Neural cell (in vitro differentiated cells): Measurements from ENCODE around the gene SLC44A1. TPM values are rescaled to one million over a fixed set of nuclear protein-coding genes. Genes with fewer than 3 reads are reported as not detected.

ENCODE experiments used
- H2AFZ ChIP-seq: fragments of 200-600, 300-800 bp; sonication (generic), shearing (Covaris generic); 2 replicates; pipeline ENCODE4 v1.6.0; 2014; ENCODE audit warnings: low read depth, mild to moderate bottlenecking, antibody characterized with exemption, low read length, moderate library complexity
- H3F3A ChIP-seq: fragments of 200-600 bp; shearing (Covaris generic); 2 replicates; pipeline ENCODE4 v1.6.1; 2016; ENCODE audit warnings: mild to moderate bottlenecking, moderate library complexity, mixed read lengths, antibody characterized with exemption, low read length; ENCODE audit not compliant: insufficient read depth, poor library complexity, severe bottlenecking
- H3K27ac ChIP-seq: fragments of 200-600, 300-800 bp; sonication (generic), shearing (Covaris generic); 2 replicates; pipeline ENCODE4 v1.5.1; 2014; ENCODE audit warnings: mild to moderate bottlenecking, low read length, moderate library complexity
- H3K27me3 ChIP-seq: fragments of 300-800, 200-600 bp; sonication (generic), shearing (Covaris generic); 2 replicates; pipeline ENCODE4 v1.6.0; 2014; ENCODE audit warnings: mild to moderate bottlenecking, low read depth, low read length, moderate library complexity; ENCODE audit not compliant: insufficient read depth
- H3K36me3 ChIP-seq: fragments of 300-800, 200-600 bp; sonication (generic), shearing (Covaris generic); 2 replicates; pipeline ENCODE4 v1.5.1; 2014; ENCODE audit warnings: mild to moderate bottlenecking, antibody characterized with exemption, low read length, moderate library complexity; ENCODE audit not compliant: insufficient read depth
- H3K4me2 ChIP-seq: fragments of 300-800, 200-600 bp; sonication (generic), shearing (Covaris generic); 2 replicates; pipeline ENCODE4 v1.6.0; 2014; ENCODE audit warnings: mild to moderate bottlenecking, low read length
- H3K4me3 ChIP-seq: fragments of 300-800, 200-600 bp; sonication (generic), shearing (Covaris generic); 2 replicates; pipeline ENCODE4 v1.5.1; 2014; ENCODE audit warnings: mild to moderate bottlenecking, low read length, moderate library complexity
- H3K79me2 ChIP-seq: fragments of 200-600 bp; shearing (Covaris generic); replicated peaks from 2 replicates; pipeline ENCODE4 v1.6.0; 2014; ENCODE audit warnings: mild to moderate bottlenecking, low read length, moderate library complexity; ENCODE audit not compliant: insufficient read depth
- H3K9ac ChIP-seq: fragments of 300-800, 200-600 bp; sonication (generic), shearing (Covaris generic); 2 replicates; pipeline ENCODE4 v1.6.1; 2016; ENCODE audit warnings: mild to moderate bottlenecking, low read length, mixed read lengths
- H3K9me2 ChIP-seq: fragments of 200-600 bp; shearing (Covaris generic); 2 replicates; pipeline ENCODE4 v1.6.1; 2016; ENCODE audit warnings: mild to moderate bottlenecking, low read length, mixed read lengths; ENCODE audit not compliant: insufficient read depth
- H3K9me3 ChIP-seq: fragments of 200-600, 300-800 bp; sonication (generic), shearing (Covaris generic); 2 replicates; pipeline ENCODE4 v1.6.1; 2016; ENCODE audit warnings: mild to moderate bottlenecking, mixed run types, low read length, moderate library complexity, mixed read lengths
- H4K20me1 ChIP-seq: fragments of 200-600 bp; shearing (Covaris generic); 2 replicates; pipeline ENCODE4 v1.6.1; 2016; ENCODE audit warnings: mild to moderate bottlenecking, mixed run types; ENCODE audit not compliant: insufficient read depth
- EP300 ChIP-seq: fragments of 450-650 bp; conservative IDR thresholded peaks from 2 replicates; pipeline ENCODE4 v1.6.1; 2014; ENCODE audit warnings: antibody characterized with exemption, mild to moderate bottlenecking, moderate library complexity; ENCODE audit not compliant: poor library complexity, severe bottlenecking
- EZH2 ChIP-seq: fragments of 200-600, 300-800 bp; shearing (Covaris generic), sonication (generic); IDR thresholded peaks from 2 replicates; pipeline ENCODE4 v1.6.1; 2014; ENCODE audit warnings: antibody characterized with exemption, low read length, borderline replicate concordance, mild to moderate bottlenecking; ENCODE audit not compliant: insufficient read depth, poor library complexity, severe bottlenecking
- MXI1 ChIP-seq: fragments of 450-650 bp; conservative IDR thresholded peaks from 2 replicates; pipeline ENCODE4 v1.6.1; 2014; ENCODE audit warnings: antibody characterized with exemption, mild to moderate bottlenecking; ENCODE audit not compliant: poor library complexity, severe bottlenecking
- POLR2AphosphoS5 ChIP-seq: IDR thresholded peaks from 2 replicates; pipeline ENCODE4 v1.6.1; 2012
- RAD21 ChIP-seq: fragments of 450-650 bp; conservative IDR thresholded peaks from 2 replicates; pipeline ENCODE4 v1.6.1; 2014; ENCODE audit warnings: antibody characterized with exemption, mild to moderate bottlenecking, moderate library complexity
- REST ChIP-seq: IDR thresholded peaks from 2 replicates; pipeline ENCODE4 v1.6.1; 2012; ENCODE audit warnings: borderline replicate concordance
- SMC3 ChIP-seq: fragments of 450-650 bp; conservative IDR thresholded peaks from 2 replicates; pipeline ENCODE4 v1.6.1; 2014; ENCODE audit warnings: antibody characterized with exemption, mild to moderate bottlenecking, moderate library complexity; ENCODE audit not compliant: poor library complexity
- TAF1 ChIP-seq: IDR thresholded peaks from 2 replicates; pipeline ENCODE4 v1.6.1; 2012; ENCODE audit warnings: low read depth
- polyA plus RNA-seq: library from polyadenylated mRNA; depleted of rRNA; stranded (reverse); fragments of >200 nt; gene quantifications from 2 replicates; pipeline ENCODE4 v1.2.3, GENCODE V29; 2014
- TF ChIP-seq, protein P1 (sequence below): fragments of 450-650 bp; IDR thresholded peaks from 2 replicates; pipeline ENCODE4 v1.5.1; 2014; ENCODE audit warnings: antibody characterized with exemption, mild to moderate bottlenecking, moderate library complexity; ENCODE audit not compliant: poor library complexity, severe bottlenecking

Gene SLC44A1
- polyA plus RNA-seq, 1 donor from 2014 or later = 3.9 TPM

DNA sequence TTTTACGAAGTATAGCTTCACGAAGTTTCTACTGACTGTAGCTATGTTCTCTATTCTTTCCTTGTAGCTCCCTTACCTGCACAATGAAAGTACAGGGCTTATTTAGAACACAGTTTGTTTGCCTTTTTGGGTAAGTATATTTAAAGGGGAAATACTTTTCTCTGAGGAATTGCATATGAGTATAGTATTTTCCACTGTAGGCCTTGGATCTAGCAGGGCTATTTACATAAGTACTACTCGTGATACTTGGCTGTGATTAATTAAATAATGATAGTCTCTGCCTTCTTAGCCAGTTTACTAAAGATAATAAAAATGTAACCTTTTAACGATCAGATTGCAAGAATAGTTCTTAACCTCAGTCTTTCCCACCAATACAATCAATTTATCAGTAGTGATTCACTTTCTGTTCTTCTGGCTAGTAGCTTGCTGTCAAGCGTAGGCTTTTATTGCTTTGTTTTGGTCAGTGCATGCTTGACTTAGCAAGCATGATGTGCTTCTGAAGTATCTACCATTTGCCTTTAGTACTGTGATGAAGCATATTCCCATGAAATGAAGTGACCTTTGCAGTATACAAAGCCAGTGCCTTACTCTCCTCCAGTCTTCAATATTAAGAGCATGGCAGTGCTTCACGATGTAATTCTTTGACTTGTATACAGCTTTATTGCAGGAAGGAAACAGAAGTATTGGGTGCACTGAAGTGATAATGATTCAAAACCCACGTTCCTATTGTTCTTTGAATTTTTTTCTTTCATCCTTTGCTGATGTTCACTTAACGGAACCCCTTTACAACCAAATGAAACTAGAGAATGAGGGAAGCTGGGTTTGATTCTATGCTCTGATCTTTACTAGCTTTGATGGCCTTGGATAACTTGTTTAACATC lies 64.2 kb downstream of the SLC44A1 start:
- Histone ChIP-seq H3K9ac (no peak overlapping the region), H3K4me3 (no peak overlapping the region), H3K79me2 (no peaks in the 10 kb centered on the region), H3F3A (no peaks in the 10 kb centered on the region), H4K20me1 (no peaks in the 10 kb centered on the region), H3K9me3 (no peaks in the 10 kb centered on the region), H3K36me3 (no peaks in the 10 kb centered on the region), H3K4me2 (no peak overlapping the region), H3K27ac (no peak overlapping the region), H3K9me2 (no peaks in the 10 kb centered on the region), H3K27me3 (no peaks in the 10 kb centered on the region), H2AFZ (no peak overlapping the region)
- TF ChIP-seq, protein P1, sequence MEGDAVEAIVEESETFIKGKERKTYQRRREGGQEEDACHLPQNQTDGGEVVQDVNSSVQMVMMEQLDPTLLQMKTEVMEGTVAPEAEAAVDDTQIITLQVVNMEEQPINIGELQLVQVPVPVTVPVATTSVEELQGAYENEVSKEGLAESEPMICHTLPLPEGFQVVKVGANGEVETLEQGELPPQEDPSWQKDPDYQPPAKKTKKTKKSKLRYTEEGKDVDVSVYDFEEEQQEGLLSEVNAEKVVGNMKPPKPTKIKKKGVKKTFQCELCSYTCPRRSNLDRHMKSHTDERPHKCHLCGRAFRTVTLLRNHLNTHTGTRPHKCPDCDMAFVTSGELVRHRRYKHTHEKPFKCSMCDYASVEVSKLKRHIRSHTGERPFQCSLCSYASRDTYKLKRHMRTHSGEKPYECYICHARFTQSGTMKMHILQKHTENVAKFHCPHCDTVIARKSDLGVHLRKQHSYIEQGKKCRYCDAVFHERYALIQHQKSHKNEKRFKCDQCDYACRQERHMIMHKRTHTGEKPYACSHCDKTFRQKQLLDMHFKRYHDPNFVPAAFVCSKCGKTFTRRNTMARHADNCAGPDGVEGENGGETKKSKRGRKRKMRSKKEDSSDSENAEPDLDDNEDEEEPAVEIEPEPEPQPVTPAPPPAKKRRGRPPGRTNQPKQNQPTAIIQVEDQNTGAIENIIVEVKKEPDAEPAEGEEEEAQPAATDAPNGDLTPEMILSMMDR = no peak
- TF ChIP-seq REST = no peak
- no peak for TF ChIP-seq EP300
- TF ChIP-seq SMC3 = no peak
- TF ChIP-seq RAD21 = no peak
- TF ChIP-seq MXI1 = no peak
- no peak for TF ChIP-seq EZH2
- no peak for TF ChIP-seq TAF1
- TF ChIP-seq POLR2AphosphoS5 = no peak

- H3K9me2 ChIP-seq = no peaks in the 10 kb centered on the region
- no peak overlapping the region for H3K27ac ChIP-seq
- no peak for TF ChIP-seq REST
- TF ChIP-seq EP300 = no peak
- TF ChIP-seq, protein P1 = no peak
- TF ChIP-seq EZH2 = no peak
- TF ChIP-seq MXI1 = no peak
- TF ChIP-seq POLR2AphosphoS5 = no peak
- no peak for TF ChIP-seq SMC3
- TF ChIP-seq RAD21 = no peak
- no peak for TF ChIP-seq TAF1
- H3K79me2 ChIP-seq = no peaks in the 10 kb centered on the region
- no peaks in the 10 kb centered on the region for H3K36me3 ChIP-seq
- H3K4me3 ChIP-seq = no peak overlapping the region
- no peaks in the 10 kb centered on the region for H3K9me3 ChIP-seq
- H3K27me3 ChIP-seq = no peaks in the 10 kb centered on the region
- H4K20me1 ChIP-seq = no peaks in the 10 kb centered on the region
- H3F3A ChIP-seq = no peaks in the 10 kb centered on the region
- no peak overlapping the region for H2AFZ ChIP-seq
- no peak overlapping the region for H3K4me2 ChIP-seq
- no peak overlapping the region for H3K9ac ChIP-seq
These were observed 65.1 kb downstream of the SLC44A1 start for GRCh38 chr9:105309531-105309931.
